ENCODE data around the gene VPS29. TPM values are rescaled to one million over a fixed set of nuclear protein-coding genes. Genes with fewer than 3 reads are reported as not detected.
A peak's percentile ranks its signal among the peaks of the same experiment; 100 is the strongest.
"Not testable (repeated sequence)": the region's sequence is repeated elsewhere in the genome, so short reads cannot be mapped to it uniquely, and the experiment has no call there.

VPS29 gene
- total RNA-seq = 120 TPM

- DNase-seq (ENCODE audit: low spot score) = peak; percentile 98
Observed at GRCh38 chr12:110501752-110502738, at the start of gene VPS29, which contains the start of gene RAD9B. TSS of gene VPS29 (minus strand) at chr12:110502111. CDS start at chr12:110502051, 60 bp downstream. TSS of gene RAD9B (plus strand) at chr12:110502331. CDS start at chr12:110502338, 7 bp downstream.

GRCh38 chr12:110550981-110551380 lies 49.1 kb upstream of the VPS29 start:
- no peak for DNase-seq (ENCODE audit: low spot score)

GRCh38 chr12:110549716-110550115 lies 47.8 kb upstream of the VPS29 start:
- DNase-seq (ENCODE audit: low spot score) = no peak

GRCh38 chr12:110548678-110549077 lies 46.8 kb upstream of the VPS29 start:
- DNase-seq (ENCODE audit: low spot score) = no peak

- DNase-seq (ENCODE audit: low spot score) = no peak
Observed at GRCh38 chr12:110547090-110547489, 45.2 kb upstream of the VPS29 start.

GRCh38 chr12:110546339-110546738 lies 44.4 kb upstream of the VPS29 start:
- DNase-seq (ENCODE audit: low spot score) = no peak

GRCh38 chr12:110545812-110546211 lies 43.9 kb upstream of the VPS29 start:
- DNase-seq (ENCODE audit: low spot score) = no peak

- DNase-seq (ENCODE audit: low spot score) = not testable (repeated sequence)
Observed at GRCh38 chr12:110545259-110545658, 43.3 kb upstream of the VPS29 start.

GRCh38 chr12:110543965-110544364 lies 42.1 kb upstream of the VPS29 start:
- DNase-seq (ENCODE audit: low spot score) = no peak

- DNase-seq (ENCODE audit: low spot score) = peak; percentile 95
Observed at GRCh38 chr12:110543252-110543959, 41.5 kb upstream of the VPS29 start.

GRCh38 chr12:110540048-110540447 lies 38.1 kb upstream of the VPS29 start:
- no peak for DNase-seq (ENCODE audit: low spot score)

GRCh38 chr12:110538869-110539622 lies 37.1 kb upstream of the VPS29 start:
- no peak for DNase-seq (ENCODE audit: low spot score)

GRCh38 chr12:110537605-110538409 lies 35.9 kb upstream of the VPS29 start:
- DNase-seq (ENCODE audit: low spot score) = peak; percentile 59

- DNase-seq (ENCODE audit: low spot score) = no peak
Observed at GRCh38 chr12:110536834-110537604, 35.1 kb upstream of the VPS29 start.

GRCh38 chr12:110534811-110535210 lies 32.9 kb upstream of the VPS29 start:
- DNase-seq (ENCODE audit: low spot score) = no peak

- DNase-seq (ENCODE audit: low spot score) = no peak
Observed at GRCh38 chr12:110533607-110534006, 31.7 kb upstream of the VPS29 start.

GRCh38 chr12:110532644-110533043 lies 30.7 kb upstream of the VPS29 start:
- DNase-seq (ENCODE audit: low spot score) = no peak

- no peak for DNase-seq (ENCODE audit: low spot score)
Observed at GRCh38 chr12:110531741-110532333, 29.9 kb upstream of the VPS29 start.

- no peak for DNase-seq (ENCODE audit: low spot score)
Observed at GRCh38 chr12:110530511-110530910, 28.6 kb upstream of the VPS29 start.

Data from ureter (tissue), 1 donor.